ENCODE measurements around the gene COX14.
"Not testable (repeated sequence)": the region's sequence is repeated elsewhere in the genome, so short reads cannot be mapped to it uniquely, and the experiment has no call there.

COX14 gene

GRCh38 chr12:50077099-50077498 is 34.9 kb upstream of the COX14 start:
- DNase-seq (ENCODE audit: low read depth): no peak
- TF ChIP-seq, protein P1, sequence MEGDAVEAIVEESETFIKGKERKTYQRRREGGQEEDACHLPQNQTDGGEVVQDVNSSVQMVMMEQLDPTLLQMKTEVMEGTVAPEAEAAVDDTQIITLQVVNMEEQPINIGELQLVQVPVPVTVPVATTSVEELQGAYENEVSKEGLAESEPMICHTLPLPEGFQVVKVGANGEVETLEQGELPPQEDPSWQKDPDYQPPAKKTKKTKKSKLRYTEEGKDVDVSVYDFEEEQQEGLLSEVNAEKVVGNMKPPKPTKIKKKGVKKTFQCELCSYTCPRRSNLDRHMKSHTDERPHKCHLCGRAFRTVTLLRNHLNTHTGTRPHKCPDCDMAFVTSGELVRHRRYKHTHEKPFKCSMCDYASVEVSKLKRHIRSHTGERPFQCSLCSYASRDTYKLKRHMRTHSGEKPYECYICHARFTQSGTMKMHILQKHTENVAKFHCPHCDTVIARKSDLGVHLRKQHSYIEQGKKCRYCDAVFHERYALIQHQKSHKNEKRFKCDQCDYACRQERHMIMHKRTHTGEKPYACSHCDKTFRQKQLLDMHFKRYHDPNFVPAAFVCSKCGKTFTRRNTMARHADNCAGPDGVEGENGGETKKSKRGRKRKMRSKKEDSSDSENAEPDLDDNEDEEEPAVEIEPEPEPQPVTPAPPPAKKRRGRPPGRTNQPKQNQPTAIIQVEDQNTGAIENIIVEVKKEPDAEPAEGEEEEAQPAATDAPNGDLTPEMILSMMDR (conservative IDR thresholded peaks at IDR 0.05; ENCODE audit: low read depth, low read length): no peak
- no peak overlapping the region for H3K4me3 ChIP-seq (ENCODE audit: low read depth, low read length)

DNA sequence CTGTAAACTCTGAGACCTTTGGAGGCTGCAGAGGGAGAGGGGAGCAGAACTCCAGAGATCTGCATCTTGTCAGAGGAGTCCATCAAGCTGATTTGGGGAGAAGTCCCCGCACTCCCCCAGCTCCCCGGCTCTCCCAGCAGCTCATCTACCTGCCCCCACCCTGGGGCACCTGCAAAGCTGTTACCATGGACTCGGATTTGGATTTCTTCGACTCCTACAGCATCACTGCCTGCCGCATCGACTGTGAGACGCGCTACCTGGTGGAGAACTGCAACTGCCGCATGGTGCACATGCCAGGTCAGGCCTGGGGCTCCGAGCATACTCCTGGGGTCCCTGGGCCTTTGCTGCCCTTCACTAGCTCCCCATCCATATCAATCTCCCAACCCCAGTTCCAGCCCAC is 33.8 kb upstream of the COX14 start:
- no peak for DNase-seq (ENCODE audit: low read depth)
- TF ChIP-seq, protein P1 (conservative IDR thresholded peaks at IDR 0.05; ENCODE audit: low read depth, low read length): no peak
- no peak overlapping the region for H3K4me3 ChIP-seq (ENCODE audit: low read depth, low read length)

DNA sequence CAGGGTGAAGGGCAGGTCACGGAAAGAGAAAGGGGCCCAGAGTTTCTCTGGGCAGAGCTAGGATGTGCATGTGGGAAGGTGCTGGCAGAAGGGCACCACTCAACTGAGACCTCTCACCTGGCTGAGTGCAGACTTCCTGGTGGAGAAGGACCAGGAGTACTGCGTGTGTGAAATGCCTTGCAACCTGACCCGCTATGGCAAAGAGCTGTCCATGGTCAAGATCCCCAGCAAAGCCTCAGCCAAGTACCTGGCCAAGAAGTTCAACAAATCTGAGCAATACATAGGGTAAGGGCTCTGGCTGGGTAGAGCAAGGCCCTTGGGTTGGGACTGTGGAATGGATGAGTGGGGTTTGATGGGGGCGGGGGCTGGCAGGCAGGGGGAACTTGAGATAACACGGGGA is 32.3 kb upstream of the COX14 start:
- H3K4me3 ChIP-seq (ENCODE audit: low read depth, low read length): no peak overlapping the region
- DNase-seq (ENCODE audit: low read depth): no peak
- TF ChIP-seq, protein P1 (conservative IDR thresholded peaks at IDR 0.05; ENCODE audit: low read depth, low read length): no peak

GRCh38 chr12:50081096-50081808 is 30.8 kb upstream of the COX14 start:
- TF ChIP-seq, protein P1 (conservative IDR thresholded peaks at IDR 0.05; ENCODE audit: low read depth, low read length): no peak

GRCh38 chr12:50082644-50083043 is 29.4 kb upstream of the COX14 start:
- DNase-seq (ENCODE audit: low read depth): no peak
- no peak overlapping the region for H3K4me3 ChIP-seq (ENCODE audit: low read depth, low read length)
- TF ChIP-seq, protein P1 (conservative IDR thresholded peaks at IDR 0.05; ENCODE audit: low read depth, low read length): no peak

More at GRCh38 chr12:50081096-50081808, 30.8 kb upstream of the COX14 start:
- H3K4me3 ChIP-seq (ENCODE audit: low read depth, low read length): no peak overlapping the region
- DNase-seq (ENCODE audit: low read depth): no peak

GRCh38 chr12:50083301-50083700 is 28.7 kb upstream of the COX14 start:
- TF ChIP-seq, protein P1 (conservative IDR thresholded peaks at IDR 0.05; ENCODE audit: low read depth, low read length): no peak
- DNase-seq (ENCODE audit: low read depth): no peak
- no peak overlapping the region for H3K4me3 ChIP-seq (ENCODE audit: low read depth, low read length)

- not testable (repeated sequence) for DNase-seq (ENCODE audit: low read depth)
- H3K4me3 ChIP-seq (ENCODE audit: low read depth, low read length): peak overlapping the region; percentile 69
Measured at GRCh38 chr12:50084409-50084774, 27.6 kb upstream of the COX14 start.

Measured in choroid plexus epithelial cell (primary cell).